Upper lobe of left lung (tissue), 6 donors: ENCODE results near the gene CRB1. TPM values are rescaled to one million over a fixed set of nuclear protein-coding genes. Genes with fewer than 3 reads are reported as not detected.

Experiments used
- ATAC-seq, 2 donors: fragments of 200-7000 bp; cut with Tn5 transposase; one replicate each; pipeline ENCODE4 v1.9.1; 2022; ENCODE audit warnings: mild to moderate bottlenecking in 2 of 2, moderate library complexity in 2 of 2; ENCODE audit not compliant: low FRiP score in 2 of 2
- DNase-seq, 2 donors: peaks; one replicate each; pipeline ENCODE4 v3.0.0-alpha.2; 2019 to 2020
- H3K27ac ChIP-seq, 4 donors: fragments of 200-600 bp; sonication (generic); one replicate each; pipeline ENCODE4 v1.5.1; 2016 to 2019
- H3K27me3 ChIP-seq, 4 donors: fragments of 200-600 bp; sonication (generic); one replicate each; pipeline ENCODE4 v1.5.1; 2017 to 2019
- H3K36me3 ChIP-seq, 4 donors: fragments of 200-600 bp; sonication (generic); one replicate each; pipeline ENCODE4 v1.5.1; 2016 to 2019
- H3K4me1 ChIP-seq, 4 donors: fragments of 200-600 bp; sonication (generic); one replicate each; pipeline ENCODE4 v1.5.1; 2018 to 2019
- H3K4me3 ChIP-seq, 4 donors: fragments of 200-600 bp; sonication (generic); one replicate each; pipeline ENCODE4 v1.5.1; 2017 to 2019; ENCODE audit warnings: mild to moderate bottlenecking in 2 of 4, moderate library complexity in 1 of 4
- H3K9me3 ChIP-seq, 4 donors: fragments of 200-600 bp; sonication (generic); one replicate each; pipeline ENCODE4 v1.5.1; 2018 to 2019
- CTCF ChIP-seq, 6 experiments: fragments of 450-650 bp in 4 of 6; fragments of 200-600 bp in 2 of 6; sonication (generic) in 2 of 6; IDR thresholded peaks; one replicate each; pipeline ENCODE4 v1.5.1; 2016 to 2019; ENCODE audit warnings: antibody characterized with exemption in 6 of 6
- EP300 ChIP-seq, 4 donors: sonication (generic); formaldehyde crosslinking; IDR thresholded peaks; one replicate each; pipeline ENCODE4 v1.5.1; 2017; ENCODE audit warnings: antibody characterized with exemption in 4 of 4, control low read depth in 2 of 4
- POLR2A ChIP-seq, 4 donors: fragments of 450-650 bp; IDR thresholded peaks; one replicate each; pipeline ENCODE4 v1.5.1; 2016 to 2017; ENCODE audit warnings: antibody characterized with exemption in 4 of 4, mild to moderate bottlenecking in 2 of 4
- POLR2AphosphoS5 ChIP-seq, 2 donors: sonication (generic); formaldehyde crosslinking; IDR thresholded peaks; one replicate each; pipeline ENCODE4 v1.5.1; 2017; ENCODE audit warnings: antibody characterized with exemption in 2 of 2
- WGBS, 2 donors: methylation state at CpG; one replicate each; pipeline ENCODE4 v1.1.5; 2017 to 2018; 5-methylcytosine and 5-hydroxymethylcytosine counted together
- total RNA-seq, 6 donors: library from RNA; depleted of rRNA in 4 of 6; stranded (reverse); fragments of >200 nt in 4 of 6; gene quantifications; one replicate each; pipeline versions ENCODE4 v1.1.0 to v1.2.1, GENCODE V29; 2016 to 2021
- donor health status: DM: no; HTN: no; CAD: no; lungs with moderate emphysema.
- donor health status: DM: no; HTN: yes; CAD: no; lungs with severe emphysema.

Gene CRB1
- total RNA-seq, 6 donors from 2014 or later, result 0.11 to 0.98 (median 0.15) TPM; not detected in 1

DNA sequence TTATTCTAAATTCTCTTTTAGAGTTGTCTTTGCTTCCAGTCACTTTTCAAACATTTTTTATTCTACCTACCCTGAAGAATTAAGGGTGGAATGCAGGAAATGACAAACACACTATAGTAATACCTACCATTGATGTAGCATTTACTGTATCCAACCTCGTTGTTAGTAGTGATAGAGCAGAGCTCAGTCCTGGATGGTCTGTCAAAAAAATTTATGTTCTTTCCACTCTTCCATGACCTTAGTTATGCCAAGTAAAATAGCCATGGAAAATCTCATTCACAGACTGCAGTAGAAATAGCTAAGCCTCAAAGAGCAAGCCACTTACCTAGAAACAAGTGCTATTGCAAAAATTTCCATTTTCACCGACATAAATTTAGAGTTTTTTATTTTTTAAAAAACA lies 74.6 kb downstream of the CRB1 start:
- no peaks in the 10 kb centered on the region for H3K27me3 ChIP-seq
- H3K9me3 ChIP-seq, result no peaks in the 10 kb centered on the region
- 34 to 74% methylated on average over 2 of the region's 2 CpGs for WGBS, 2 donors
- ATAC-seq (no peak), DNase-seq (no peak)
- H3K36me3 ChIP-seq, result no peaks in the 10 kb centered on the region
- H3K4me3 ChIP-seq, result no peak overlapping the region
- TF ChIP-seq CTCF (IDR thresholded peaks at IDR 0.05), result no peak
- no peak for TF ChIP-seq EP300 (IDR thresholded peaks at IDR 0.05)
- TF ChIP-seq POLR2AphosphoS5 (IDR thresholded peaks at IDR 0.05), result no peak
- no peak for TF ChIP-seq POLR2A (IDR thresholded peaks at IDR 0.05)
- H3K27ac ChIP-seq, result no peak overlapping the region
- H3K4me1 ChIP-seq, result no peaks in the 10 kb centered on the region

GRCh38 chr1:197343663-197344273 lies 75.7 kb downstream of the CRB1 start:
- Histone ChIP-seq H3K4me1 (no peaks in the 10 kb centered on the region), H3K4me3 (no peak overlapping the region), H3K36me3 (no peaks in the 10 kb centered on the region), H3K9me3 (no peaks in the 10 kb centered on the region), H3K27ac (no peak overlapping the region), H3K27me3 (no peaks in the 10 kb centered on the region)
- 38 to 52% methylated on average over 4 of the region's 4 CpGs for WGBS, 2 donors
- no peak for TF ChIP-seq EP300 (IDR thresholded peaks at IDR 0.05)
- TF ChIP-seq POLR2AphosphoS5 (IDR thresholded peaks at IDR 0.05), result no peak
- no peak for TF ChIP-seq CTCF (IDR thresholded peaks at IDR 0.05)
- no peak for TF ChIP-seq POLR2A (IDR thresholded peaks at IDR 0.05)
- ATAC-seq (no peak), DNase-seq (no peak)

DNA sequence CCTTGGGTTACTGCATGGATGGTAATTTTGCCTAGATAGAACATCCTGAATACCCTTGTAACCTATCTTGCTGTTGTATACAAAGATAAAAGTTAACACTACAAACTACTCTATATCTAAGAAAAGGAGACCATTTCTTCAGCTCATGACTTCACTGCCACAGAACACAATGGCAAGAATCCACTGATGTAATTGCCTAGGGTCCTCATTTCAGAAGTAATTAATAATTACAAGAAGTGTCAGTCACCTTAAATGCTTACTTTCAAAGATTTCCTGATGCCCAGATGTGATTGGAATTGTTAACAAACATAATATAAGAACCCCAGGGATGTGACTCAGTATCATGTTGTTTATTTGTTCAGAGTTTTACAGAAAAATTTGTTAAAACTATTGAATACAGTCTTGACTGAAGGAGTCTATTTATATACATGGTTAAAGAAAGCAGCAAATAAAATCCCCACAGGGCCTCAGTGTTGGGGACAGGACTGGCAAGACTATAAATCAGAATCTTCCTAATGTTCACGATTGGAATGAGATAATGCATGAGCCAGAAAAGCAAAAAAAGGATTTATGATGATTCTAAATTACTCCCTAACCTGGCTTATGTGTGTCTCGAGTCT lies 83.9 kb downstream of the CRB1 start:
- Histone ChIP-seq H3K27me3 (no peaks in the 10 kb centered on the region), H3K4me3 (no peak overlapping the region), H3K4me1 (no peaks in the 10 kb centered on the region), H3K27ac (no peak overlapping the region), H3K36me3 (no peaks in the 10 kb centered on the region), H3K9me3 (no peaks in the 10 kb centered on the region)
- no peak for ATAC-seq
- 61 to 72% methylated on average over 2 of the region's 2 CpGs for WGBS, 2 donors
- TF ChIP-seq EP300 (IDR thresholded peaks at IDR 0.05) (no peak), POLR2AphosphoS5 (IDR thresholded peaks at IDR 0.05) (no peak), POLR2A (IDR thresholded peaks at IDR 0.05) (no peak), CTCF (IDR thresholded peaks at IDR 0.05) (no peak)
- DNase-seq, result no peak

DNA sequence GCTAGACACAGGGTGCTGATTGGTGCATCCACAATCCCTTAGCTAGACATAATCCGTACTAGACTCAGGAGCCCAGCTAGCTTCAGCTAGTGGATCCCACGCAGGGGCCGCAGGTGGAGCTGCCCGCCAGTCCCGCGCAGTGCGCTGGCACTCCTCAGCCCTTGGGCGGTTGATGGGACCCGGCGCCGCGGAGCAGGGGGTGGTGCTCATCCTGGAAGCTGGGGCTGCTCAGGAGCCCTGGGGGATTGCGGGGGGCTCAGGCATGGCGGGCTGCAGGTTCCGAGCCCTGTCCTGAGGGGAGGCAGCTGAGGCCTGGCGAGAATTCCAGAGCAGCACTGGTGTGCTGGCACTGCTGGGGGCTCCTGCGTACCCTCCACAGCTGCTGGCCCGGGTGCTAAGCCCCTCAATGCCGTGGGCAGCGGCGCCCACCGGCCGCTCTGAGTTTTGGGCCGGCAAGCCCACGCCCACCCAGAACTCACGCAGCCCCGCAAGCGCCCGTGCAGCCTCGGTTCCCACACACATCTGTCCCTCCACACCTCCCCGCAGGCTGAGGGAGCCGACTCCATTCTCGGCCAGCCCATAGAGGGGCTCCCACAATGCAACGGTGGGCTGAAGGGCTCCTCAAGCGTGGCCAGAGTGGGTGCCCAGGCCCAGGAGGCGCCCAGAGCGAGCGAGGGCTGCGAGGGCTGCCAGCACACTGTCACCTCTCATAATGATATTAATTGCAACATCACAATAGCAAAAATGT lies 87.4 kb downstream of the CRB1 start:
- Histone ChIP-seq H3K36me3 (no peaks in the 10 kb centered on the region), H3K4me1 (no peaks in the 10 kb centered on the region), H3K9me3 (no peaks in the 10 kb centered on the region), H3K4me3 (no peak overlapping the region), H3K27me3 (no peaks in the 10 kb centered on the region), H3K27ac (no peak overlapping the region)
- peak in 1 of 2 donors; percentile 28 for ATAC-seq
- TF ChIP-seq EP300 (IDR thresholded peaks at IDR 0.05), result no peak
- no peak for TF ChIP-seq CTCF (IDR thresholded peaks at IDR 0.05)
- no peak for TF ChIP-seq POLR2A (IDR thresholded peaks at IDR 0.05)
- no peak for TF ChIP-seq POLR2AphosphoS5 (IDR thresholded peaks at IDR 0.05)
- 88 to 94% methylated on average over 15 to 28 of the region's 39 CpGs for WGBS, 2 donors
- peak in 1 of 2 donors; percentile 78 for DNase-seq
